Calu3 (cell line): ENCODE measurements around the gene PJA1. TPM values are rescaled to one million over a fixed set of nuclear protein-coding genes. Genes with fewer than 3 reads are reported as not detected.

Experiments used
- BruUV-seq: library from RNA; stranded (reverse); fragments of 400-500 nt; replicated peaks from 2 replicates; lab custom pipeline; 2021; lab: Mats Ljungman, UMichigan
- CTCF ChIA-PET: fragments of 300-600 bp; sonication (Branson Sonifier 250); formaldehyde crosslinking; loops from one replicate; lab custom pipeline; 2022; ENCODE audit warnings: antibody characterized with exemption; lab: Charles Lee
- DNase-seq: peaks from one replicate; pipeline ENCODE4 v3.0.0; 2022
- H3K27ac Mint-ChIP-seq: one replicate; pipeline ENCODE4 v1.8.0; 2022; ENCODE audit warnings: mixed read lengths; ENCODE audit not compliant: unreplicated experiment
- H3K27me3 Mint-ChIP-seq: one replicate; pipeline ENCODE4 v1.8.0; 2022; ENCODE audit warnings: mixed read lengths; ENCODE audit not compliant: unreplicated experiment
- H3K36me3 Mint-ChIP-seq: one replicate; pipeline ENCODE4 v1.8.0; 2022; ENCODE audit warnings: mild to moderate bottlenecking, moderate library complexity, mixed read lengths; ENCODE audit not compliant: insufficient read depth, unreplicated experiment
- H3K4me1 Mint-ChIP-seq: one replicate; pipeline ENCODE4 v1.8.0; 2022; ENCODE audit warnings: mild to moderate bottlenecking, low read depth, mixed read lengths; ENCODE audit not compliant: unreplicated experiment
- H3K4me3 Mint-ChIP-seq: one replicate; pipeline ENCODE4 v1.8.0; 2022; ENCODE audit warnings: mild to moderate bottlenecking, low read depth, moderate library complexity, mixed read lengths; ENCODE audit not compliant: unreplicated experiment
- H3K9me3 Mint-ChIP-seq: one replicate; pipeline ENCODE4 v1.8.0; 2022; ENCODE audit warnings: low read depth, mixed read lengths; ENCODE audit not compliant: unreplicated experiment
- CTCF ChIP-seq: fragments of 200-600 bp; IDR thresholded peaks from one replicate; pipeline ENCODE4 v1.8.0; 2022; ENCODE audit warnings: antibody characterized with exemption; ENCODE audit not compliant: unreplicated experiment
- intact Hi-C: fragments of 100-400 bp; cut with micrococcal nuclease; formaldehyde crosslinking; loops from one replicate; pipeline ENCODE4 v1.10.0; 2022; ENCODE audit not compliant: unreplicated experiment
- total RNA-seq: library from RNA; stranded (reverse); gene quantifications from 2 replicates; pipeline ENCODE4 v1.2.3, GENCODE V29; 2022

Gene PJA1
- total RNA-seq, 1 experiment from 2014 or later: 45.6 TPM

- Mint-ChIP-seq H3K36me3 (peaks cover 14% of the 10 kb centered on the region), H3K27ac (no peak overlapping the region), H3K9me3 (no peaks in the 10 kb centered on the region), H3K4me3 (no peak overlapping the region), H3K27me3 (no peaks in the 10 kb centered on the region), H3K4me1 (peaks cover 38% of the 10 kb centered on the region)
- CTCF ChIA-PET: interaction anchor here (1.1 kb wide), 1 partner anchor 16 kb away, joined by 5 read pairs; no protein-coding TSS in a partner anchor
- intact Hi-C loops: no loop called here
- TF ChIP-seq CTCF: no peak
- no peak for DNase-seq
- no TSS peak for BruUV-seq
Measured at GRCh38 chrX:69148946-69149345, 16.3 kb downstream of the PJA1 start.

GRCh38 chrX:69146739-69147138 lies 18.5 kb downstream of the PJA1 start:
- CTCF ChIA-PET: no interaction called here
- H3K9me3 Mint-ChIP-seq: no peaks in the 10 kb centered on the region
- H3K4me1 Mint-ChIP-seq: peaks cover 39% of the 10 kb centered on the region
- no peak for TF ChIP-seq CTCF
- intact Hi-C loops: no loop called here
- DNase-seq: no peak
- H3K36me3 Mint-ChIP-seq: peaks cover 14% of the 10 kb centered on the region
- no TSS peak for BruUV-seq
- H3K4me3 Mint-ChIP-seq: no peak overlapping the region
- no peaks in the 10 kb centered on the region for H3K27me3 Mint-ChIP-seq
- no peak overlapping the region for H3K27ac Mint-ChIP-seq

- intact Hi-C loops: no loop called here
- peaks cover 29% of the 10 kb centered on the region for H3K4me1 Mint-ChIP-seq
- no peak overlapping the region for H3K27ac Mint-ChIP-seq
- no peaks in the 10 kb centered on the region for H3K9me3 Mint-ChIP-seq
- no peak for TF ChIP-seq CTCF
- no peak for DNase-seq
- H3K36me3 Mint-ChIP-seq: peaks cover 12% of the 10 kb centered on the region
- CTCF ChIA-PET: no interaction called here
- H3K4me3 Mint-ChIP-seq: no peak overlapping the region
- H3K27me3 Mint-ChIP-seq: no peaks in the 10 kb centered on the region
- BruUV-seq: no TSS peak
Measured at GRCh38 chrX:69145714-69146113, 19.5 kb downstream of the PJA1 start.

- H3K36me3 Mint-ChIP-seq: peaks cover 6% of the 10 kb centered on the region
- H3K4me1 Mint-ChIP-seq: peaks cover 27% of the 10 kb centered on the region
- BruUV-seq: no TSS peak
- H3K27ac Mint-ChIP-seq: peak overlapping the region; percentile 47
- no peaks in the 10 kb centered on the region for H3K9me3 Mint-ChIP-seq
- DNase-seq: no peak
- H3K4me3 Mint-ChIP-seq: no peak overlapping the region
- intact Hi-C loops: no loop called here
- no peak for TF ChIP-seq CTCF
- H3K27me3 Mint-ChIP-seq: no peaks in the 10 kb centered on the region
- CTCF ChIA-PET: no interaction called here
Measured at GRCh38 chrX:69144838-69145680, 20.2 kb downstream of the PJA1 start.
